Ramos (cell line): ENCODE data around the gene HNRNPF.
"Not testable (repeated sequence)": the region's sequence is repeated elsewhere in the genome, so short reads cannot be mapped to it uniquely, and the experiment has no call there.

Source experiments
- in situ Hi-C: fragments of 300-500 bp; cut with MboI; formaldehyde crosslinking; loops from one replicate; pipeline ENCODE4 v1.14.3; 2022; ENCODE audit warnings: low sequenced_read_pairs; ENCODE audit not compliant: unreplicated experiment

HNRNPF gene

GRCh38 chr10:43354330-43354635 lies 54.7 kb downstream of the HNRNPF start:
- in situ Hi-C loops, result no loop called here

GRCh38 chr10:43353495-43354329 lies 55.3 kb downstream of the HNRNPF start:
- in situ Hi-C loops, result no loop called here

GRCh38 chr10:43352951-43353350 lies 56.0 kb downstream of the HNRNPF start:
- in situ Hi-C loops, result no loop called here

GRCh38 chr10:43351301-43351700 lies 57.7 kb downstream of the HNRNPF start:
- in situ Hi-C loops, result no loop called here

- in situ Hi-C loops, result no loop called here
These were observed 58.3 kb downstream of the HNRNPF start for GRCh38 chr10:43350686-43351085.

GRCh38 chr10:43350156-43350555 lies 58.8 kb downstream of the HNRNPF start:
- in situ Hi-C loops, result no loop called here

GRCh38 chr10:43348511-43349312 lies 60.3 kb downstream of the HNRNPF start:
- in situ Hi-C loops, result no loop called here

- in situ Hi-C loops, result no loop called here
These were observed 61.0 kb downstream of the HNRNPF start for GRCh38 chr10:43347997-43348396.

- in situ Hi-C loops, result no loop called here
These were observed 64.9 kb downstream of the HNRNPF start for GRCh38 chr10:43344051-43344450.

GRCh38 chr10:43343126-43343525 lies 65.9 kb downstream of the HNRNPF start:
- in situ Hi-C loops, result no loop called here

GRCh38 chr10:43342279-43343125 lies 66.5 kb downstream of the HNRNPF start:
- in situ Hi-C loops, result no loop called here

GRCh38 chr10:43341450-43341849 lies 67.5 kb downstream of the HNRNPF start:
- in situ Hi-C loops, result no loop called here

- in situ Hi-C loops, result no loop called here
These were observed 68.4 kb downstream of the HNRNPF start for GRCh38 chr10:43340619-43341018.

GRCh38 chr10:43340101-43340500 lies 68.9 kb downstream of the HNRNPF start:
- in situ Hi-C loops, result no loop called here

- in situ Hi-C loops, result no loop called here
These were observed 69.8 kb downstream of the HNRNPF start for GRCh38 chr10:43339136-43339535.

- in situ Hi-C loops, result no loop called here
These were observed 70.9 kb downstream of the HNRNPF start for GRCh38 chr10:43338117-43338516.

GRCh38 chr10:43337536-43337935 lies 71.5 kb downstream of the HNRNPF start:
- in situ Hi-C loops, result not testable (repeated sequence)

GRCh38 chr10:43336641-43337318 lies 72.2 kb downstream of the HNRNPF start:
- in situ Hi-C loops, result no loop called here

- in situ Hi-C loops, result no loop called here
These were observed 72.9 kb downstream of the HNRNPF start for GRCh38 chr10:43336061-43336460.
